GM12801 (cell line): Measurements from ENCODE around the gene SZT2.

Source experiments
- TF ChIP-seq, protein P1 (sequence below): IDR thresholded peaks from one replicate; pipeline ENCODE4 v1.5.1; 2011; ENCODE audit warnings: control low read depth; ENCODE audit not compliant: insufficient read length; ENCODE audit errors: extremely low read depth

SZT2 gene

GRCh38 chr1:43473463-43473862 lies 83.8 kb downstream of the SZT2 start:
- TF ChIP-seq, protein P1, sequence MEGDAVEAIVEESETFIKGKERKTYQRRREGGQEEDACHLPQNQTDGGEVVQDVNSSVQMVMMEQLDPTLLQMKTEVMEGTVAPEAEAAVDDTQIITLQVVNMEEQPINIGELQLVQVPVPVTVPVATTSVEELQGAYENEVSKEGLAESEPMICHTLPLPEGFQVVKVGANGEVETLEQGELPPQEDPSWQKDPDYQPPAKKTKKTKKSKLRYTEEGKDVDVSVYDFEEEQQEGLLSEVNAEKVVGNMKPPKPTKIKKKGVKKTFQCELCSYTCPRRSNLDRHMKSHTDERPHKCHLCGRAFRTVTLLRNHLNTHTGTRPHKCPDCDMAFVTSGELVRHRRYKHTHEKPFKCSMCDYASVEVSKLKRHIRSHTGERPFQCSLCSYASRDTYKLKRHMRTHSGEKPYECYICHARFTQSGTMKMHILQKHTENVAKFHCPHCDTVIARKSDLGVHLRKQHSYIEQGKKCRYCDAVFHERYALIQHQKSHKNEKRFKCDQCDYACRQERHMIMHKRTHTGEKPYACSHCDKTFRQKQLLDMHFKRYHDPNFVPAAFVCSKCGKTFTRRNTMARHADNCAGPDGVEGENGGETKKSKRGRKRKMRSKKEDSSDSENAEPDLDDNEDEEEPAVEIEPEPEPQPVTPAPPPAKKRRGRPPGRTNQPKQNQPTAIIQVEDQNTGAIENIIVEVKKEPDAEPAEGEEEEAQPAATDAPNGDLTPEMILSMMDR, result no peak

- TF ChIP-seq, protein P1, result no peak
Measured at GRCh38 chr1:43477716-43478115, 88.0 kb downstream of the SZT2 start.

DNA sequence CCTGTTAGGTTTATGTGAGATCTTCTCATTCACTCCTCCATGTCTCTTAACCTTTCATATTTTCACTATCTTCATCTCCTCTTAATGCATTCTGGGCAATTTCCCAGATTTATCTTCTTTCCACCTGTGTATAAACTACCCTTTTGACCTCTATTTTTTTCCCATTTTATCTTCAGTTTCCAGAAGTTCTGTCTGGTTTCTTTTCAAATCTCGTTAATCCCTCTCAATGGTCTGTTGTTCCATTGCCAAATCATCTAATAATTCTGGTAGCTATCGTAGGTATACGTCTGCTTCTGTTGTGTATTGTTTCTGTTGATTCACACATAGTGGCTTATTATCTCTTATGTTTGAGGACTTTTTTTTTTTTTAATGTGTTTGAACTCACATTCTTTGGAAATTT lies 89.7 kb downstream of the SZT2 start:
- TF ChIP-seq, protein P1, result no peak

GRCh38 chr1:43481491-43481890 lies 91.8 kb downstream of the SZT2 start:
- TF ChIP-seq, protein P1, result no peak

DNA sequence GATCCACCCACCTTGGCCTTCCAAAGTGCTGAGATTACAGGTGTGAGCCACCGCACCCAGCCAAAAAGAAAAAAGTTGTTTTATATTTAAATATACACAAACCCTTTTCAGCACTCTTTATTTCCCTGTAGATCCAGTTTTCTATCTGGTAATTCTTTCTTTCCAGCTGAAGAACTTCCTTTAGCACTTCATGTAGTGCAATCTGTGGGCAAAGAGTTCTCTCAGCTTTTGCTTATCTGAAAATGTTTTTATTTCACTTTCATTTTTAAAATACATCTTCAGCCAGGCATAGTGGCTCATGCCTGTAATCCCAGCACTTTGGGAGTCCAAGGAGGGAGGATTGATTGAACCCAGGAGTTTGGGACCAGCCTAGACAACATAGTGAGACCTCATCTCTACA lies 92.5 kb downstream of the SZT2 start:
- TF ChIP-seq, protein P1, result no peak

GRCh38 chr1:43484367-43484766 lies 94.7 kb downstream of the SZT2 start:
- TF ChIP-seq, protein P1, result no peak

DNA sequence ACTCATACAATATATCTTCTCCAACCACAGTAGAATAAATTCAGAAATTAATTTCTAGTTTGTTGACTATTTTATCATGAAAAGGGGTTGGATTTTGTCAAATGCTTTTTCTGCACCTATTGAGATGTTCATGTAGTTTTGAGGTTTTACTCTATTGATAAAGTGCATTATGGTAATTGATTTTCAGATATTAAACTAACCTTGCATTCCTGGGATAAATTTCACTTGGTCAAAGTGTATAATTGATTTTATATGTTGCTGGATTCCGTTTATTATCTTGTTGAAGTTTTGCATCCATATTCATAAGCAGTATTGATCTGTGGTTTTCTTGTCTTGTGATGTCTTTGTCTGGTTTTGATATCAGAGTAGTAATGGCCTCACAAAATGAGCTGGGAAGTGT lies 98.5 kb downstream of the SZT2 start:
- TF ChIP-seq, protein P1, result no peak

DNA sequence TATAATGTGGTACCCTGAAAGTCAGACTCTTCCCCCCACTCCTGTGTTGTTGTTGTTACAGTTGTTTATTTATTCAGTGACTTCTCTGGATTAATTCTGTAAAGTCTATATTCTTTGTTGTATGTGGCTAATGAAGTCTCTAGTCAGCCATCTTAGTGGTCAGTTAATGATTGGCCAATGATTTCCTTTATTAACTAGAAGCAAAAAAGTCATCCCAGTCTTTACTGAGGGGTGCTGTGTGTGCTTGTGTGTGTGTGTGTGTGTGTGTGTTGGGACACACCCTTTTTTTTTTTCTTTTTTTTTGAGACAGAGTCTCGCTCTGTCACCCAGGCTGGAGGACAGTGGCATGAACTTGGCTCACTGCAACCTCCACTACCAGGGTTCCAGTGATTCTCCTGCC lies 101.4 kb downstream of the SZT2 start:
- TF ChIP-seq, protein P1, result no peak
